Measurements from ENCODE around the gene LCN2.

LCN2 gene

DNA sequence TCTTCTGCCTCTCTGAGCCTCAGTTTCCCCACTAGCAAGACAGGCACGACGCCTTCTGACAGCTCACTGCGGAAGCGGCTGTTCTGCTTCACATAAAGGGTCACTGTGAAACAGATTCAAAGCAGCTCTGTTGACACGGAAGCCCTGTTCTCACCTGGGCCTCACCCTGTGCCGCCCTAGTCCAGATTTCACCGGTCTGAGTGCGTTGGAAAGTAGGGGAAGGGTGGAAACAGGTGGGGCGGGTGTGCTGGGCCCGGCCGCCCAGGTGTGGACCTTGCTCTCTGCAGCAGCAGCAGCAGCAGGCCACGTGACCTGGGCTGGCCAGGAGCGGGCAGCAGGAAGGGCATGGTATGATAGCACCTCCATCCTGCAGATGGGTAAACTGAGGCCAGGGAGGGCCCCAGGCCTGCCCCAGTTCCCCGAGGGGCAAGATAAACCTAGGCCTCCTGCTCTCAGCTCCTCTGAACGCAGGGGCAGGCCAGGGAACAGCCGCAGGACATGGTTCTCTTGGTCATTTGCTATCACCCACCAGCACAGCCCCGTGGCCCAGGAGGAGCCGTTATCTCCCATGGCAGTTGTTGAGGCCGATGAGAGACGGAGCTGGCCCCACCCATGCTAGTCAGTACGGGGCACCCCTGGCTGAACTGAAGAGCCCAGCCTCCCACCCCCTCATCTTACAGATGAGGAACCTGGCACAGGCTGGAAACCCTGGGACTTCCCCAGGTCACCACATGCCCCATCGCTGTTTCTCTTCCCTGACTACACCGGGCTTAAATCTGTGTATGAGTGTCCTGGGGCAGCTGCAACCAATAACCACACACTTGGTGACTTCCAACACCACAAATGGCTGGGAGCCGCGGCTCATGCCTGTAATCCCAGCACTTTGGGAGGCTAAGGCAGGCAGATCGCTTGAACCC is 33.8 kb upstream of the LCN2 start:
- no peak for DNase-seq

DNA sequence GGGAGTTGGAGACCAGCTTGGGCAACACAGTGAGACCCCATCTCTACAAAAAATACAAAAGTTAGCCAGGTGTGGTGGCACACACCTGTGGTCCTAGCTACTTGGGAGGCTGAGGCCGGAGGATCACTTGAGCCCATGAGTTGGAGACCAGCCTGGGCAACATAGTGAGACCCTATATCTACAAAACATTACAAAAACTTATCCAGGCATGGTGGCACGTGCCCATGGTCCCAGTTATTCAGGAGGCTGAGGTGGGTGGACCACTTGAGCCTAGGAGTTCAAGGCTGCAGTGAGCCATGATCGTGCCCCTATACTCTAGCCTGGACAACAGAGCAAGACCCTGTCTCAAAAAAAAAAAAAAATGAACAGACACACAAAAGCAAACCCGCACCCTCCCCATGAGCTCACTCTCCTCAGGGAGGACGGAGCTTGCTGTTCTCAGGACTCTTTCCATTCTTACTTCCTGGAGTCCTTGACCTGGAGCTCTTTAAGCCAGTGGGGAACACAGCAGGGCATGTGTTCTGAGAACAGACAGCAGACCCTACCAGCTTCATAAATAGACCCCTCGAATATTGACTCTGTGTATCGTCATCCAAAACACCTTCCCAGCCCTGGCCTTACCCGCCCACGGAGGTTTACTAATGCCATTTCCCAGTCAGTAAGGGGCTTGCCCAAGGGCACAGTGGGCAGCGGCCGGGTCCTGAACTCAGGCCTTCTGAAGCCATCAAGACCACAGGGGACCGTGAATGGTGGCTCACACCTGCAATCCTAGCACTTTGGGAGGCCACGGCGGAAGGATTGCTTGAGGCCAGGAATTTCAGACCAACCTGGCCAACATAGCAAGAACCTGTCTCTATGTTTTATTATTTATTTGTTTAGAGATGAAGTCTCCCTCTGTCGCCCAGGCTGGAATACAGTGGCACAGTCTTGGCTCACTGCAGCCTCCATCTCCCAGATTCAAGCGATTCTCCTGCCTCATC is 32.9 kb upstream of the LCN2 start:
- no peak for DNase-seq

DNA sequence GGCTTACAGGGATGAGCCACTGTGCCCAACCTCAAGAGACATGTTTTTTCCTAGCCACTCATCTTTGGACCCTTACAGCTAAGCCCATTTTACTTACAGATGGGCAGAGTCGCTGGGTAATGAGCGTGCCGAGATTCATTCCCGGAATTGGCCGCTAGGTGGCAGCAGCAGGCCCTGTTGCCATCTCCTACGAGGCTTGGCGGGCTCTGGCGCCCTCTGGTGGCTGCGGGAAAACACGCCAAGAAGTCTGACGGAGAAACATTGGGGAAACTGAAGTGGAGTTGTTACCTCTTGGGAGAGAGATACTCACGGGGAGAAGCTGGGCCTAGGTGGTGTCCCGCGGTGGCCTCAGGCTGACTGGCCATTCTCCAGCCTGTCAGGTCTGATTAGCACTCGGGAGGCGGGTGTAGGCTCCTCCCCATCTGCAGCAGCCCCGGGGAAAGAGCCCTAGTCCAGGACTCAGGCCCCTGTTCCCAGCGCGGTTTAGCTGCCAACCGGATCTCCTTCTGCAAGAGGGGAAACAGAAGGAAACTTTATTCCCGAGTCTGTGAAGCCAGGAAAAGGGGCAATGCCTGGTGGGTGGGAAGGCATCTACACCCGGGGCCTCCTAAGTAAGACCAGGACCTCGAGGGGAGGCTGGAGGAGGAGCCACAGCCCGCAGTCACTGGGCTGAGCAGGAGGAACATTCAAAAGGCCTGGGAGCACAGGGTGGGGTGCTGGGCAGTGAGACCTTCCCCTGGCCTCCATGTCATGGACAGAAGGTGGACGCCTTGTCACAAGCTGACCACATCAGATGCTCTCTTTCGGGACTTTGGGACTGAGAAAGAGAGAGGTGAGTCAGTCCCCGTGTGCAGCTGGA is 31.4 kb upstream of the LCN2 start:
- DNase-seq = peak; percentile 98

DNA sequence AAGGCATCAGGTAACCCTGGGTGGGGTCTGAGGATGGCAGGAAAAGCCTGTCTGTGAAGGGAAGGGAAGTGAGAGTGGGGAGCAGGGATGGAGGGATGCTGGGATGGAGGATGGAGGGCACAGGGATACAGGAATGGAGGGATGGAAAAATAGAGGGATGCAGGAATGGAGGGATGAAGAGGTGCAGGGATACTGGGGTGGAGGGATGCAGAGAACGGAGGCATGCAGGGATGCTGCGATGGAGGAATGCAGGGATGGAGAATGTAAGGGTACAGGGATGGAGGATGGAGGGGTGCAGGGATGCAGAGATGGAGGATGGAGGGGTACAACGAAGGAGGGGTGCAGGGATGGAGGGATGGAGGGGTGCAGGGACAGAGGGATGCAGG is 30.8 kb upstream of the LCN2 start:
- no peak for DNase-seq

DNA sequence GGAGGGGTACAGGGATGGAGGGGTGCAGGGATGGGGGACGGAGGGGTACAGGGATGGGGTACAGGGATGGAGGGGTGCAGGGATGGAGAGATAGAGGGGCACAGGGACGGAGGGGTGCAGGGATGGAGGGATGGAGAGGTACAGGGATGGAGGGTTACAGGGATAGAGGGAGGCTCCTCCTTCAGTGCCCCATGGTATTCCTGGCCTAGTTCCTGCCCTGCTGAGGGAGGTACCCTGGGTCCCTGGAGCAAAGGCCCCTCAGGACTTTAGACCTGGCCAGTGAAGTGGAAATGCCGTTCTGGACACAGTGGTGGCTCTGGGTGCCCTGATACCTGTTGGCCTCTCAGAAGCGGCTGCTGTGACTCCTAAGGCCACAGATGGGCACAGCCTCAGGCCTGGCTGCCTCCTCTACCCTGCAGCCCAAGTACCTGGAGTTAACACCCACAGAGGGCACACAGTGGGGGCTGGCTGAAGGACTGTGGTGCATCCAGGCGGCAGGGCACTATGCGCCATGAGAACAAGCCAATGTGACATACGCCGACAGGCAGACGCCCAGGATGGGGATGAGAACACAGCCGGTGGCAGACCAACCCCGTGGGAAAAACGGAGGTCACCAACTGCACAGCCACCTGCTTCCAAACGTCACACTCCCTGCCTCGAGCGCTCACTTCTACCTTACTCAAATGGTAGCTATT is 30.1 kb upstream of the LCN2 start:
- no peak for DNase-seq

DNA sequence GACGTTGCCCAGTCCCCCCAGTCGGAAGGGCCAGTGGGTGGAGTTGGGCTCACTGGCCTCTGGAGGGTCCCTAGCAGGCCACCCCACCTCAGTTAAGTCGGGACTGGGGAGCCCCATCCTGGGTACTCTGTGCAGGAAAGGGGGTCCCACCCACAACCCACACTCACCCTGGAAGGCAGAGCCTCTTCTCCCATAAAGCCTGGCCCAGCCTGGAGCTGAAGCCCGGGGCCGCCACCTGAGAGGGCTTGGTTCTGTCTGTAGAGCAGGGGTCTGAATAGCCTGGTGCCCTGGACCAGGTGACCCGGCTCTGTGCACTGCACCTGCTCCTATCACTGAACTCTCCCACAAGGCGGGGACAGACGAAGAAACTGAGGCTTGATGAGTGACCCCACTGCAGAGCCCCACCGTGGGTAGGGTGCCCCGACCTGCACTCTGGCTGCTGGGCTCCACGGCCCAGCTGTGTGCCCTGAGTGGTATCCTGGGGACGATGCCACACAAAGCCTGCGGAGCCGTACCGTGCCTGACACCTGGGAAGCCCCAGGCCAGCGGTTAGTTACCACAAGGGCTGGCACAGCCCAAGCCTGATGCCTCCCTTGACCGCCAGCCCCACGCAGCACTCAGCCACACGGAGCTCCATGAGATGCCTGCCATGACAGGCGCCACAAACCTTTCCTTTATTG is 29.1 kb upstream of the LCN2 start:
- no peak for DNase-seq

DNA sequence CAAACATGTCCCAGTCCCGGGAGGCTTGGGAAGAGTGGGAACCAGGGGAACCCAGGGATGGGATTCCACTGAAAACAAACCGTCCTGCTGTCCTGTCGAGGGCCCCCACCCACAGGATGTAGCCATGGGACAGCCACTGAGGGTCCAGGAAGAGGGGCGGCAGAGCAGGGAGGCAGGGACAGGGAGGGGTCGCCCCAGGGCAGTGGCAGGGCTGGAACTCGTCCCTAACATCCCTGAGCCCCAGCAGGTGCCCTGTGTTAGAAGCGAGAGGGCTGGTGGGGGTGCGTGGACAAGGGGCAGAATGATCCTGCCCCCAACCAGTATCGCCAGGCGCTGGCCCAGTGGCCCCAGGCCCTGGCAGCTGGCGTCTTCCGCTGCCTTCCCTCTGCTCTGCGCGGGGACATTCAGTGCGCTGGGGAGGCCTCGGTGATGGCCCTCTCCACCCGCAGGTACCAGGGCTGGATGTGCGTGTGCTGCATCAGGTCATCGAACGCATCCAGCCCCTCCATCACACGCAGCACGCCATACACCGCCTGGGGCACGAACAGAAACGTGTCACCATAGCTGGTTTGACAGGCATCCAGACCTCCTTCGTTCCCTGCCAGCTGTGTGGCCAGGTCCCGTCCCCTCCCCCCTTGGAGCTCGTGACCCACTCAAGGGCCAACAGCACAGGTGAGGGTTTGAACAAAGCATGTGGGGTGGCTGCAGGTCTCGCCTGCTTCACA is 28.4 kb upstream of the LCN2 start:
- no peak for DNase-seq

DNA sequence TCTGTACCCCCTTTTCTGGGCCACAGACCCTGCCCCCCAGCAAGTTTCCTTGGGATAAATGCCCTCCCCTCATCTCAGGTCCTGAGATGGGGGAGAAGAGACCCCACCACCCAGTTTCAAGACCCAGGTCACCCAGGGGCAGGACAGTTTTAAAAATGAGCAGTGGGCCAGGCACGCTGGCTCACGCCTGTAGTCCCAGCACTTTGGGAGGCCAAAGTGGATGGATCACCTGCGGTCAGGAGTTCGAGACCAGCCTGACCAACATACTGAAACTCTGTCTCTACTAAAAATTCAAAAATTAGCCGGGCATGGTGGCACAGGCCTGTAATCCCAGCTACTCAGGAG is 27.8 kb upstream of the LCN2 start:
- DNase-seq = no peak

DNA sequence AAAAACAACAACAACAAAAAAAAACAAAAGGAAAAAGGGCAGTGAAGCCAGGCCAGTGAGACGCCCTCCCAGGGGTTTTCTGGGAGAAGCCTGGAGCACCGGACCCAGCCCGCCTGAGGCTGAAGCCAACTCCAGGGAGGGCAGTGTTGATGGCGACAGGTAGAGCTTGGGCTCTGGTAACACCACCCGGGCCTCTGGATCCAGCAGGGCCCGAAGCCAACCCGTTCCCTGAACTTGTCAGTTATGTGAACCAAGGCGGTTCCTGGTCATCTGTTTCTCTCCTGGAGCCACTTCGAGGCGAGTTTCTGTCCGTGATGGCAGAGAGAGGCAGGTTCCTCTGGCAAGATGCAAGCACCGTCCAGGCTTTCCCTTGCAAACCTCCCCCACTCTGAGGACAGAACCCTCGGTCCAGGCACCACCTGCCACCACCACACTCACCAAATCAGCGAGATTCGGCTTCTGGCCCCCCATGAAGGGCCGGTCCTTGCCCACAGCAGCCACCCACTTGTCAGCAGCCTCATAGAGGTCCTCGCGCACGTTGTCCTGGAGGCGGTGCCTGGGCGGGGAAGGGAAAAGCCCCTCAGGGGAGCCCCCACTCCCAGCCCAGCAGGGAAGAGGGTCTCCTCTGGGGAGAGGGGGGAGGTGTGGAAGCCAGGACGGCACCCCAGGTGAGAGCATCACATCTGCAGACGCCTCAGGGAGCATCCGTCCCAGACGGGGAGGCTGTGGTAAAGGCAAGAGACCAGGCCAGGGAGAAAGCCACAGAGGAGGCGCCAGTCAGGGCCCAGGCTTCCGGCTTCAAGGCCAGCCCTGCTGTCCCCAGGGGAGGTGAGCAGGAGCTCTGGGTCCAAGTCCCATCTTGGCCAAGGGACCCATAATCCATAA is 27.1 kb upstream of the LCN2 start:
- DNase-seq = no peak

DNA sequence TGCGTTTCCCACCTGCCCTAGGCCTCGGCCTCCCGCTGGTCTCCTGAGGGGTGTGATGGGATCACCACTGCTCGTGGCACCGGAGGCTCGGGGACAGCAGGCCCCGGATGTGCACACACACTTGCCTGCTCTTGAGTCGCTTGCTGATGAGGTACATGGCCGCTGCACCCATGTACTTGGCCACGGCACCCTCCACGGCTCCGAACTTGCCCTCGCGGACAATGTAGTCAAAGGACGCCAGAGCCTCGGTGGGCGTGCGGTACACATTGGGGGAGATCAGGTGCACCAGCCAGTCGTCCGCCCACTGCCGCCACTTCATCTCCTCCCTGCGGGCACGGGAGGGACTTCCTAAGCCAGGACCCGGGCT is 26.5 kb upstream of the LCN2 start:
- no peak for DNase-seq

DNA sequence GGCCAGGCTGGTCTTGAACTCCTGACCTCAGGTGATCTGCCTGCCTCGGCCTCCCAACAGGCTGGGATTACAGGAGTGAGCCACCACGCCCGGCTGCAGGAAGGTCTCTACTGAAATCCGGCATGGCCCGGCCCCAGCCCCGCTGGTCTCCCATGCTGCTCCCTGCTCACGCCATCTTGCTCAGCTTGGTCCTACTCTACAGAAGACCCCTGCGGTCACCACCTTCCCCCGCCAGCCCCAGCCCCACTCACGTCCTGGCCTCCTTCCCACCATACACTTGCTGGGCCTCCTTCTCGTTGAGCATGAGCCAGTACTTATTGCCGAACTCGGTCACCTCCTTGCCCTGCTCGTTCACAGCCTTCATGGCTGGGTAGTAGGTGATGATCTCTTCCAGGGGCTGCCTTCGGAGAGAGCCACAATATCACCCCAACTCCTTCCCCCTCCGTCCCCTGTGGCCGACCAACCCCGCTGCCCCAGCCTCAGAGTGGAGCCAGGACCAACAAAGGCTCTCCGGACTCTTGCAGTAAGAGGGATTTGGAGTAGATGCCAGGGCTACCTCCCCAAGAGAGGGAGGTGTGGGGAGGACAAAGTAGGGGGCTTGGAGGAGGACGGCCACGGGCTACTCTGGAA is 25.7 kb upstream of the LCN2 start:
- no peak for DNase-seq

DNA sequence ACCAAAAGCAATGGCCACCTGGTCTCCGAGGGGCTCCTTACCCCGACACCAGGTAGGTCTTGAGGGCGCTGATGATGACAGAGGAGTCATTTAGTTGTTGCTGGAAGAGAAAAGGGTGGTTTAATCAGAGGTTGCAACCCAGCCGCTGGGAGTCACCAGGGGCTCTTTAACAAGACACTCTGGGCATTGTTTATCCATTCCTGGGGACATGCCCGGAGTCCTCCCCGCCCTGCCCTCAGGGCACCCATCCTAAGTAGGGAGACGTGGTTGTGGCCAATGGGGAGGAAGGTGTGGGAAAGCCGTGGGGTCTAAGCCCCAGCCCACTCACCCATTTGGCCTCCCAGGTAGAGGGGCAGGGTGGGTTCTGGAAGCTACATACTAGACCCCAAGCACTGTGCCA is 24.8 kb upstream of the LCN2 start:
- DNase-seq = no peak

DNA sequence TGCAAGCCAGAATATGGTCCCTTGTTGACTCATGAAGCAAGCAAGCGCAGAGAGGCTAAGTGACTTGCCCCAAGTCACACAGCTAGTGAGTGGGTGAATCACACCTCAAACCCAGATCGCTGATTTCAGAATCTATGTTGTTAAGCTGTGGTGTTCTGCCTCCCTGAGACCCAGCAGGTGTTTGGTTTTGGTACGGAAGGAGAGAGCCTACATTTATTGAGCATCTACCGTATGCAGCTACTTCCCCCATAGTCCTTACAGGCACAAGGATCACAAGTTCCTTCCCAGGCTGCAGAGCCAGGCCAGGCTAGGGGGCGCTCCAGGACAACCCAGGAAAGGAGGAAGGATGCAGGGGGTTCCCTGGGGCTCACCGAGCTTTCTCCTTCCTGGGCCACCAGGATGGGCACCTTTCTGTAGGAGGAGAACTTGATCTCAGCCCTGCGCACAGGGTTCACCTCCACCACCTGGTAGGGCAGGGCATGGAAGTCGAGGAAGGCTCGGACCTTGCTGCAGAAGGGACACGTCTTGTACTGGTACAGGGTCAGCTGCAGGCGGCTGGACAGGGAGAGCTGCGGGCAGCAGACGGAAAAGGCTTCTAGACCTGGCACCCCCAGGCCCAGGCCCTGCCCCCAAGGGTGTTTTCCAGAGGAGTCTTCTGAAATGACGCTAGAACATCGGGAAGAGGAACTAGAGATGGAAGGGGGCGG is 24.2 kb upstream of the LCN2 start:
- peak; percentile 63 for DNase-seq

DNA sequence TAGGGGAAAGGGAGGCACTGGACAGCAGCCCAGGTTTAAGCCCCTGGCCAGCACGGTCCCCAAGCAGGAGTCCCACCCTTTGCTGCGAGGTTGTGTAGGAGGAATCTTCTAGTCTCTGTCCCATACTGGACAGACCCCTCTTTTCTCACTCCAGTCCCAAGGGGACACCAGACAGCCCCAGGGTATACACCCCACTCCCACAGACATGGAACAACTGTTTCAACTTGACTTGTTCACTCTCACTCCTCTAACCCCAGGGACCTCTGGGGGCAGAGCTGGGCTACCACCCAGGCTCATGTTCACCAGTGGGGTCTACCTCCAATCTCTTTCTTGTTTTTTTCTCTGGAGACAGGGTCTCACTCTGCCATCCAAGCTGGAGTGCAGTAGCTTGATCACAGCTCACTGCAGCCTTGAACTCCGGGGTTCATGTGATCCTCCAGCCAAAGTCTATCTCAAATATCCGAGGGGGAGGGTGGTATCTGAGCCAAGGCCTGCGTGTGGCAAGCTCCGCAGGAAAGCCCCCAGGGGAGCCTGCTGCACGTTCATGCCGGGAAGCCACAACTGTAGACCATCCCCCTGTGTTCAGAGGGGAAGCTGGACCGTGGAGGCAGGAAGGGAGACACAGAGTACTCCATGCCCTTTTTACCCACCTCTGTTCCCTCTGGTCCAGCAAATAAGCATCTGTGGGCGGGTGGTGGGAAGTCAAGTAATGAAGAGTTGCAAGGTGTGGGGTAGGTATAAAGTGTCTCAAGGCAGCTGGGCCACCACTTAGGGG is 23.5 kb upstream of the LCN2 start:
- DNase-seq = no peak

DNA sequence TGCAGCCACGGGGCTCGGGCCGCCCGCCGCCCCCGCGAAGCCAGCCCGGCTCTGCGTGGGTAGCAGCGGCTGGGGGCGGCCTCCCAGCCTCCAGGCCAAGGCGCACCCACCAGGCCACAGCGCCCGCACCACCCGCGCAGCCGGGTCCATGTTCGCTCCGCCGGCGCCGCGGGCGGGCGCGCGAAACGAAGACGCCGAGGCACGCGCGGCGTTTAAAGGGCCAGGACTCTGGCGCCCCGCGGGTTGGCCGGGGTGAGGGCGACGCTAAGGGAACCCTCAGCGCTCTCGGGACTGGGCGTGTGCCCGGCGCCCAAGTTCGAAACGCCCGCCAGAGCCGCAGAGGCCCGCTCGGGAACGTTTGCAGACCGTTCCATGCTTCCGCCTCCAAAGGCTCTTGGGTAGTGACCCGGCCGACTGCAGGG is 21.7 kb upstream of the LCN2 start, which contains the start of gene PTGES2:
TSS of gene PTGES2 (minus strand) at position 162 of the 422 bp plus-strand sequence. CDS start at position 150, 12 bp downstream.
- peak; percentile 80 for DNase-seq

DNA sequence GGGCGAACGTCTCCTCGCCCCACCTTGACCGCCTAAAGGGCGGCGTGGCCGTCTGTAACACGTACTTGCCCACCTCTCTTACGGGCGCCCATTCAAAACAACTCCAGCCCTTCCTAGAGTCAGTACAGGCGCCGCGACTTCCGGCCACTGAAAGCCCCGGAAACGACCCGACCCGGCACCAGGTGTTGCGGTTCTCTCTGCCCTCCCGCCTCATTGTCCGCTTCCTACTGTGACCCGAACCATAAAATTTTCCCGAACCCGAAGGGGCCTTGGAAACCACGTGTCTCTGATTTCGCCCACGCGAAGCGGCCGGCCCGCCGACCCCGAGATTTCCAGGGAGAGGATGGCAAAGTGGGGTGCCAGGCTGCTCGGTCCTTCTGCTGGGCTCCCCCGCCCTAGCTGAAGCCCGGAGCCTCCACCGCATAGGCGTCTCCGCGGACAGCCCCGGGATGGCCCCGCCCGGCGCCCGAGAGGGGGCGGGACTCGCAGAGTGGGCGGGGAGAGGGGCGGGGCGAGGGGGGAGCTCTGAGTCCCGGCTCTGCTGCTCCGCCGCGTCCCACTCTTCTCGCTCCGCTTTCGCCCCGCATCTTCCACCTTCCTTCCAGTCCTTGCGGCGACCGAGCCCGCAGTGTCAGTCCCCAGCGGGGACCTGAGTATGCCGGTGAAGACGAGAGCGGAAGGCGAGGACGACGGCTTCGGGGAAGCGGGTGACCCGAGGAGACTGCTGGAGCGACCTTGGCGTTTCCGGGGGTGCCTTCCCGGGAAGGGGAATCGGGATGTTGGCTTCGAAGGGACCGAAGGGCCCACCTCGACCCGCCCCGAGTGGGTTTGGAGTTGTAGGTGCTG is 21.0 kb upstream of the LCN2 start:
- peak; percentile 85 for DNase-seq

All from CD4-positive, alpha-beta T cell treated with Interleukin-6 for 4 hours (primary cell).